ENCODE measurements around the gene EFNB2. TPM values are rescaled to one million over a fixed set of nuclear protein-coding genes. Genes with fewer than 3 reads are reported as not detected.

The EFNB2 gene, protein sequence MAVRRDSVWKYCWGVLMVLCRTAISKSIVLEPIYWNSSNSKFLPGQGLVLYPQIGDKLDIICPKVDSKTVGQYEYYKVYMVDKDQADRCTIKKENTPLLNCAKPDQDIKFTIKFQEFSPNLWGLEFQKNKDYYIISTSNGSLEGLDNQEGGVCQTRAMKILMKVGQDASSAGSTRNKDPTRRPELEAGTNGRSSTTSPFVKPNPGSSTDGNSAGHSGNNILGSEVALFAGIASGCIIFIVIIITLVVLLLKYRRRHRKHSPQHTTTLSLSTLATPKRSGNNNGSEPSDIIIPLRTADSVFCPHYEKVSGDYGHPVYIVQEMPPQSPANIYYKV
- 42.6 and 55.8 TPM in 2 replicates for total RNA-seq

DNA sequence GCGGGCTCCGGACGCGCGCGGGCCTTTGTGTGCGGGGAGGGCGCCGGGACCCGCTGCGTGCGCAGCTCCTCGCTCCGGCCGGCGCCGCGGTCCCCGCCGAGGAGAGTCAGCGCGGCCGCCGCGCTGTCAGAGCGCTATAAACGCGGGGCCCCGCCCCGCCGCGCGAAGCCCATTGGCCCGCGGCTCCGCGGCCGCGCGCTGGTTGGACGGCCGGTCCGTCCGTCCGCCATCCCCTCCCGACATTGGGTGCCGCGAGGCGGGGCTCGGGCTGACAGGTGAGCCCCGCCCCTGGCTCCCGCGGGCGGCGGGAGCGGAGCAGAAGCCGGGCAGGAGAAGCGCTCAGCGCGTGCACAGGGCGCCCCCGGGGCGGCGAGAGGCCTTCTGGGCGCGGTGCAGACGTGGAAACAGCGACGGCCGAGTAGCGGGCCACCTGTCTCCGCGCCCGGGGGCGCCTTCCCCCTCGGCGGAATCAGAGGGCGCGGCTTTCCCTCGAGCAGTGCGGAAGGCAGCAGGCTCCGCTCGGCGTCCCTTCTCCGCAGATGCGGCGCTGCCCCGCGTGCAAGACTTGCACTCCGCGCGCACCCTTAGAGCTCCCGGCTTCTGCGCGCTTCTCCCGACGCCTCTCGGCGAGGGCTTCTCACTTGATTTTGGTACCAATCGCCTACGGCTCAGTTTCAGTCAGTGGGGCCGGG, at the start of gene EFNB2:
TSS of gene EFNB2 (minus strand) at position 111 of the 692 bp plus-strand sequence. CDS start 698 bp downstream, outside the sequence.

DNA sequence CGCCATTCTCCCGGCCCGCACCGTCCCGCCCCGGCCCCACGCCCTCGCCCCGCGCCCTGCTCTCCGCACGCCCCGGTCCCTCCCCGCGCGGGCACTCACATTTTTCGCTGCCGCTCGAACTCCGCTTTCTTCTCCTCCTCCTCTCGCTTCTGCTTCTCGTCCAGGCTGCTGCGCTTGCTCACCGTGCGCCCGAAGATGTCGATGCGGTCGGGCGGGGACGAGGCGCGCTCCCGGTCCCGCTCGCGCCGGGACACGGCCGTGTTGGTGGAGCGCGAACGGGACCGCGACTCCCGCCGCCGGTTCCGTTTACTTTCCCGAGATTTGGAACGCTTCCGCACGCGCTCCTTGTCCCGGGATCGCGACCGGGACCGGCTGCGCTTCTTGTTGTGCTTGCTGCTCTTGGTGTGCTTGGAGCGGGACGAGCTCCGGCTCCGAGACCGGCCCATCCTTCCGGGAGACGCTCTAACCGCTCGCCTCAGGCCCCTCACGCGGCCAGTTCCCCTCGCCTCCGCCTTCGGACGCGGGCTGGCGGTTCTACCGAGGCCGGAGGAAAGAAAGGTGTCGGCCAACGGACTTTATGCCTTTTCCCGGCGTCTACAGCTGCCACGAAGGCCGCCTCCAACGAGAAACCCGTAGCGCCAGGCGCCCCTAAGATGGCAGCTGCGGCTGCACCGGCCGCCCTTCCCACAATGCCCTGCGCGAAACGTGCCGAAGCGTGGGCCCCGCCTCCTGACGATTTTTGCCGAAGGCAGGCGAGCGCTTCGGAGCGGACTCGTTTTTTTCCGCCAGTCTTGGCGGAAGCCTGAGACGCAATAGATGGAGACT, 32.2 kb upstream of the EFNB2 start, which contains the start of gene ARGLU1:
TSS of gene ARGLU1 (minus strand) at position 664 of the 825 bp plus-strand sequence. CDS start at position 446, 218 bp downstream.

Other genes starting within 250 kb of the EFNB2 start
- gene ARGLU1, start 32.5 kb upstream of the EFNB2 start, total RNA-seq = 39.3 and 73.4 TPM in 2 replicates

All from bladder microvascular endothelial cell (primary cell).